ENCODE data around the gene AGRN.

DNA sequence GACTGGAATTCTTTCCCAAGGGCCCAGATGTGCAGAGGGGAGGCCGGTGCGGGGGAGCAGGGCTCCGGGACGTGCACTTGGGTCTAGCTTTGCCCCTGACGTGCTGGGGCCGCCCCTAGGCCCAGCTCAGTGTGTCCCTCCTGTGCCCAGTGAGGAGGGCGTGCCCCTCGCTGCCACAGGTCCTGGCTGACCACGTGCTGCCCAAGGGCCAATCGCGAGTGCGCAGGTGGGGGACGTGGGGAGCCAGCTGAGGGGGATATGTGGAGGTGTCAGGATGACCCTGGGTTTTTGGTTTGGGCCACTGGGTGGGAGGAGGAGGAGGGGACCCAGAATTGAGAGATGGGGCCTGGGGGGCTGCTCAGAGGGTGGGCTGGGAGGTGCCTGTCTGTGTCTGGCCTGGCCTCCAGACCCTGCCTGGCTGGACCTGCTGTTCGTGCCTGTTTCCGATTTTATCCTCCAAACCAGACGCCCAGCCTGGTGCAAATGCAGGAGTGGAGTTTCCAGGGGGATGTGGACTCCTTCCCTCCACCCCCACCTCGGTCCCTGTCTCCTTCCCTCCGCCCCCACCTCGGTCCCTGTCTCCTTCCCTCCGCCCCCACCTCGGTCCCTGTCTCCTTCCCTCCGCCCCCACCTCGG lies 60.3 kb downstream of the AGRN start:
- no peak for TF ChIP-seq NR1H2 (CRISPR knock-in tag; IDR thresholded peaks at IDR 0.05)
- TF ChIP-seq, protein P1, sequence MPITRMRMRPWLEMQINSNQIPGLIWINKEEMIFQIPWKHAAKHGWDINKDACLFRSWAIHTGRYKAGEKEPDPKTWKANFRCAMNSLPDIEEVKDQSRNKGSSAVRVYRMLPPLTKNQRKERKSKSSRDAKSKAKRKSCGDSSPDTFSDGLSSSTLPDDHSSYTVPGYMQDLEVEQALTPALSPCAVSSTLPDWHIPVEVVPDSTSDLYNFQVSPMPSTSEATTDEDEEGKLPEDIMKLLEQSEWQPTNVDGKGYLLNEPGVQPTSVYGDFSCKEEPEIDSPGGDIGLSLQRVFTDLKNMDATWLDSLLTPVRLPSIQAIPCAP (CRISPR knock-in tag; IDR thresholded peaks at IDR 0.05): no peak

All from WTC11 (cell line).